Upper lobe of right lung (tissue), 1 donor: Measurements from ENCODE around the gene SMO. TPM values are rescaled to one million over a fixed set of nuclear protein-coding genes. Genes with fewer than 3 reads are reported as not detected.

Experiments used
- ATAC-seq: fragments of 200-7000 bp; cut with Tn5 transposase; one replicate; pipeline ENCODE4 v1.9.1; 2020; ENCODE audit warnings: mild to moderate bottlenecking, moderate library complexity
- DNase-seq: peaks from one replicate; pipeline ENCODE4 v3.0.0-alpha.2; 2020
- H3K27ac ChIP-seq: fragments of 200-600 bp; one replicate; pipeline ENCODE4 v1.8.0; 2022
- H3K27me3 ChIP-seq: fragments of 200-600 bp; one replicate; pipeline ENCODE4 v1.8.0; 2022; ENCODE audit warnings: mild to moderate bottlenecking
- H3K36me3 ChIP-seq: fragments of 200-600 bp; one replicate; pipeline ENCODE4 v1.8.0; 2022
- H3K4me1 ChIP-seq: fragments of 200-600 bp; one replicate; pipeline ENCODE4 v1.8.0; 2022
- H3K4me3 ChIP-seq: fragments of 200-600 bp; one replicate; pipeline ENCODE4 v1.8.0; 2022; ENCODE audit warnings: mild to moderate bottlenecking
- H3K9me3 ChIP-seq: fragments of 200-600 bp; one replicate; pipeline ENCODE4 v1.8.0; 2022
- intact Hi-C: fragments of 100-400 bp; cut with DNase I; formaldehyde crosslinking; loops from one replicate; pipeline ENCODE4 v1.11.0; 2022
- total RNA-seq: library from RNA; stranded (reverse); fragmentation: NEBNext Ultra II Directional; extraction: Animal tissue kit (Norgen Biotek cat#: 25700); gene quantifications from one replicate; pipeline ENCODE4 v1.2.1, GENCODE V29; 2021
- TF ChIP-seq, protein P1 (sequence below): fragments of 200-600 bp; IDR thresholded peaks from one replicate; pipeline ENCODE4 v1.8.0; 2022; ENCODE audit warnings: antibody characterized with exemption
- donor health status: DM: no; HTN: yes; CAD: no; lungs with severe emphysema.

The SMO gene
- total RNA-seq, 1 donor from 2014 or later, result 4.0 TPM

DNA sequence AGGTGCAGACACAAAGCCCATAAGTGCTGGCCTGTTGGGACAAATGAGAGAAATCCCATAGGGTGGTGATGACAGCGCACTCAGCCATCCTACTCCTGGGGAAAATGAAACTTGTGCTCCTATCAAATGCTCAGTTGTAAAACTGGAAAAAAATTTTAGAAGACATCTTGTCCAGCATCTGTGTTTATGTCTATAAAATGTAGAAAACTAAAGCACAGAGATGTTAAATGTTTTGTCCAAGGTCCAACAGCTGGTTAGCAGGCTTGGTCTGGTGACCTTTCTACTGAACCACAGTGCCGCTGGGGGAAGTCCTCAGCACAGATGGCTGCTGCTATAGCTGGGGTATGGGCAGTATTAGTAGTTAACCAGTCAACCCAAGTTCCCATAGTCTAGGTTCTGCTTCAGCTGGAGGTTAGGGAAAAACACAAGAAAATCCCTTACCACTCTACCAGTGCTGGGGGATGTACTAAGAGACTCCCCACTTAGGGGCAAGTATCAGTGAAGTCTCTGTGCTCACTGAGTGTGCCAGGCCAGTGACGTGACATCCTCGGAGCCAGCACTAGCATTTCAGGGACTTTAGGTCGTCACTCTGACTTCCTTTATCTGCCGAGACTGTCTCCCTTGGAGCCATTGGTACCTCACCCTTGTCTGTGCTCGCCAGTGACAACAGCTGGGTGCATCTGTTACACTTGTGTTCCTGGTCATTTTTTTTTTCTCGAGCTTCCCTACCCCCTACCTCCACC lies 42.0 kb upstream of the SMO start:
- DNase-seq (no peak), ATAC-seq (no peak)
- Histone ChIP-seq H3K36me3 (no peaks in the 10 kb centered on the region), H3K9me3 (no peaks in the 10 kb centered on the region), H3K4me1 (peaks cover 10% of the 10 kb centered on the region), H3K27ac (no peak overlapping the region), H3K27me3 (peaks cover 53% of the 10 kb centered on the region), H3K4me3 (no peak overlapping the region)
- TF ChIP-seq, protein P1, sequence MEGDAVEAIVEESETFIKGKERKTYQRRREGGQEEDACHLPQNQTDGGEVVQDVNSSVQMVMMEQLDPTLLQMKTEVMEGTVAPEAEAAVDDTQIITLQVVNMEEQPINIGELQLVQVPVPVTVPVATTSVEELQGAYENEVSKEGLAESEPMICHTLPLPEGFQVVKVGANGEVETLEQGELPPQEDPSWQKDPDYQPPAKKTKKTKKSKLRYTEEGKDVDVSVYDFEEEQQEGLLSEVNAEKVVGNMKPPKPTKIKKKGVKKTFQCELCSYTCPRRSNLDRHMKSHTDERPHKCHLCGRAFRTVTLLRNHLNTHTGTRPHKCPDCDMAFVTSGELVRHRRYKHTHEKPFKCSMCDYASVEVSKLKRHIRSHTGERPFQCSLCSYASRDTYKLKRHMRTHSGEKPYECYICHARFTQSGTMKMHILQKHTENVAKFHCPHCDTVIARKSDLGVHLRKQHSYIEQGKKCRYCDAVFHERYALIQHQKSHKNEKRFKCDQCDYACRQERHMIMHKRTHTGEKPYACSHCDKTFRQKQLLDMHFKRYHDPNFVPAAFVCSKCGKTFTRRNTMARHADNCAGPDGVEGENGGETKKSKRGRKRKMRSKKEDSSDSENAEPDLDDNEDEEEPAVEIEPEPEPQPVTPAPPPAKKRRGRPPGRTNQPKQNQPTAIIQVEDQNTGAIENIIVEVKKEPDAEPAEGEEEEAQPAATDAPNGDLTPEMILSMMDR, result no peak
- intact Hi-C loops, result no loop called here

DNA sequence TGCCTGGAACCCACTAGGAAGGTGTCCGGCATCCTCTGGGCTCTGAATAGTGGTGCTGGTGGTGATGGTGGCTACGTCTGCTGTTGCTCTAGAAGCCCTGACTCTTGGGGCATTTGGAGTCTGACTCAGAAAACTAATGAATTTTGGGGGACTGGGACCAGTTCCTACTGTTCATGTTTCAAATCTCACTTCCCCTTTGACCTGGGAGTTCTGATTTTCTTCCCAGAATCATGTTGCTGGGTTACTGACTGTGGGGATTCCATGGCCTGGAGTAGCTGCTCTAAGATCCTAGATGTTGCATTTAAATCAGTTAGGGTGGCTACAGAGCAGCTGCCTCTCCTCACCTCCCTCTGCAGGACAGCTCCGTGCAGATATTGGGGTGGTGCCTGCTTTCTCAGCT lies 40.7 kb upstream of the SMO start:
- Histone ChIP-seq H3K36me3 (no peaks in the 10 kb centered on the region), H3K4me3 (no peak overlapping the region), H3K27ac (no peak overlapping the region), H3K9me3 (no peaks in the 10 kb centered on the region), H3K27me3 (peaks cover 55% of the 10 kb centered on the region), H3K4me1 (peaks cover 10% of the 10 kb centered on the region)
- no peak for ATAC-seq
- intact Hi-C loops, result no loop called here
- no peak for DNase-seq
- TF ChIP-seq, protein P1, result no peak

DNA sequence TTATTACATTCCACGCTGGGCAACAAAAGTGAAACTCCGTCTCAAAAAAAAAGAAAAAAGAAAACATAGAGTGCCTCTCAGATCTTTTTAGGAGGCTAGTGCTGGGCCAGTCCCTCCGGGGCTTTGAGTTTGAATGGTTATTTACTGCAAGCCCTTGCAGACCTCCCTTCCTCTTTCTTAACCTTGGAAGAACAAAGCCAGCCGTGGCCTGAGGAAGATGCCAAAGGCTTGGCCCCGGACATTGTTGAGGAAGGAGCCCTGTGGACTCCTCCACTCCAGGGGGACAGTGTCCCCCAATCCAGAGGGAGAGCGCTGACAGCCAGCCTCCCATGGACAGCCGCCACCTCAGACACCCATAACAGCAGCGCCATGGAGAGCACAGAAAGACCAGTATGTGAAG lies 38.9 kb upstream of the SMO start:
- H3K4me1 ChIP-seq, result peaks cover 4% of the 10 kb centered on the region
- H3K27ac ChIP-seq, result no peak overlapping the region
- ATAC-seq (peak; percentile 5), DNase-seq (no peak)
- no peak overlapping the region for H3K4me3 ChIP-seq
- peaks cover 40% of the 10 kb centered on the region for H3K27me3 ChIP-seq
- no peaks in the 10 kb centered on the region for H3K9me3 ChIP-seq
- no peaks in the 10 kb centered on the region for H3K36me3 ChIP-seq
- TF ChIP-seq, protein P1, result no peak
- intact Hi-C loops, result no loop called here

DNA sequence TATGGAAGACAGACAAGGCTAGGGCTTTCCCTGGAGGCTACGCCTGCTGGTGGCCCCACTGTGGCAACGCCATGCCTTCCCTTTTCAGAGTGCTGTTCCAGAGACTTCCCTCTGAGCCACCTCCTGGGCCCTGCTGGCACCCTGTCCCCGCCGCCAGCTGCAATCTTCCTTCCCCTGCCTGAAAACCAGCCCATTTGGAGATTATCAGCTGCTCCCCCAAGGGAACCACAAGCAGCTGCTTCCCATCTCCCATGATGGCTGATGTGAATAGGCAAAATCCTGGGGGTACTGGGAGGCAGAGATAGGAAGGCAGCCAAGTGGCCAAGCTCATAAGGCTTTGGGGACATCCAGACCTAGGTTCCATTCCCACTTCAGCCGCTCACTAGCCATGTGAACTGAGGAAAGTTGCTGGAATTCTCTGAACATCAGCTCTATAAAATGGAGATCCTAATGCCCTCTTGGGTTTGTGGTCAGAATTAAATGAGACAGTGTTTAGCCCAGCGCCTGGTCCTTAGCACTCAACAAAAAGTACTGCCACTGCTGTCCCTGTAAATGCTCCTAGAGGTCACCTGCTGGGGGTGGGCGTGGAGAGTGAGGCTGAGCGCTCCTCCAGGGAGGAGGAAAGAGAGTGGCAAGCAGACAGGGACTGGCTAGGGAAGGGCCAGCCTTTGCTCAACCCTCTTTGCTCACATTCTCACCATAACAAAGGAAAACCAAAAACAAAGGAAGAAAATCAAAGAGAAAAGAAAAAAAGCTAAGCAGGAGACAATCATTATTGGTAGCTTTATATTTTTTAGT lies 38.0 kb upstream of the SMO start:
- no peak overlapping the region for H3K27ac ChIP-seq
- DNase-seq (peak; percentile 66), ATAC-seq (peak; percentile 63)
- no peaks in the 10 kb centered on the region for H3K36me3 ChIP-seq
- intact Hi-C loops, result no loop called here
- no peaks in the 10 kb centered on the region for H3K9me3 ChIP-seq
- TF ChIP-seq, protein P1, result no peak
- H3K4me1 ChIP-seq, result no peaks in the 10 kb centered on the region
- H3K27me3 ChIP-seq, result peaks cover 35% of the 10 kb centered on the region
- H3K4me3 ChIP-seq, result no peak overlapping the region

DNA sequence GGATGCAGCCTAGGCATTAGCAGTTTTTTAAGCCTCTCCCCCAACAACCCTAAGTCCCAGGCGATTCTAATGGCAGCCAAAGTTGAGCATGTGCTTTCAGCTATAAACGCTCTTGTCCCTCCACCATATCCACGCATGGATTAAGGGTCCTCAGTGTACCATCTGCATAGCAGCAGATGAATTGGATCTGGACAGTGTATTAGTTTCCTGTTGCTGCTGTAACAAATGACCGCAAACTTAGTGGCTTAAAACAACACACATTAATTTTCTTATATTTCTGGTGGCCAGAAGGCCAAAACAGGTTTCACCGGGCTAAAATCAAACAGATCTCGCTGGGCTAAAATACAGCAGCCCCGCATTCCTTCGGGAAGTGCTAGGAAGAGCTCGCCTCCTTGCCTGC lies 30.8 kb upstream of the SMO start:
- TF ChIP-seq, protein P1, result no peak
- H3K36me3 ChIP-seq, result no peaks in the 10 kb centered on the region
- no peaks in the 10 kb centered on the region for H3K9me3 ChIP-seq
- H3K4me1 ChIP-seq, result no peaks in the 10 kb centered on the region
- ATAC-seq (no peak), DNase-seq (no peak)
- H3K27ac ChIP-seq, result no peak overlapping the region
- intact Hi-C loops, result no loop called here
- H3K4me3 ChIP-seq, result no peak overlapping the region
- H3K27me3 ChIP-seq, result peaks cover 14% of the 10 kb centered on the region
